H9 (cell line): ENCODE results near the gene ZDHHC19. TPM values are rescaled to one million over a fixed set of nuclear protein-coding genes. Genes with fewer than 3 reads are reported as not detected.

ENCODE experiments used
- DNase-seq: peaks from one replicate; pipeline ENCODE4 v3.0.0-alpha.2; 2017
- H2AFZ ChIP-seq: one replicate; pipeline ENCODE4 v1.6.1; 2013; ENCODE audit warnings: mild to moderate bottlenecking, low read length, control low read depth, moderate library complexity
- H2AK5ac ChIP-seq: 2 replicates; pipeline ENCODE4 v1.6.1; 2013; ENCODE audit warnings: low read length, control low read depth, mixed read lengths; ENCODE audit not compliant: insufficient read length
- H2BK120ac ChIP-seq: one replicate; pipeline ENCODE4 v1.6.1; 2013; ENCODE audit warnings: low read depth, mild to moderate bottlenecking, low read length, control low read depth, inconsistent platforms; ENCODE audit not compliant: poor library complexity, severe bottlenecking
- H2BK12ac ChIP-seq: 2 replicates; pipeline ENCODE4 v1.6.1; 2013; ENCODE audit warnings: low read length, control low read depth, mixed read lengths, low read depth; ENCODE audit not compliant: insufficient read length
- H2BK15ac ChIP-seq: 2 replicates; pipeline ENCODE4 v1.6.1; 2013; ENCODE audit warnings: low read depth, low read length, control low read depth
- H2BK20ac ChIP-seq: one replicate; pipeline ENCODE4 v1.6.1; 2013; ENCODE audit warnings: low read depth, mild to moderate bottlenecking, low read length, control low read depth, inconsistent platforms; ENCODE audit not compliant: poor library complexity, severe bottlenecking
- H2BK5ac ChIP-seq: 2 replicates; pipeline ENCODE4 v1.6.1; 2013; ENCODE audit warnings: low read length, control low read depth, mixed read lengths; ENCODE audit not compliant: insufficient read length
- H3K14ac ChIP-seq: 2 replicates; pipeline ENCODE4 v1.6.1; 2013; ENCODE audit warnings: low read length, control low read depth; ENCODE audit not compliant: insufficient read depth
- H3K18ac ChIP-seq: 2 replicates; pipeline ENCODE4 v1.6.1; 2013; ENCODE audit warnings: low read depth, mild to moderate bottlenecking, mixed read lengths, low read length, control low read depth; ENCODE audit not compliant: insufficient read length
- H3K23ac ChIP-seq: 2 replicates; pipeline ENCODE4 v1.6.1; 2013; ENCODE audit warnings: low read length, control low read depth, mixed read lengths, low read depth; ENCODE audit not compliant: insufficient read length
- H3K23me2 ChIP-seq: 2 replicates; pipeline ENCODE4 v1.6.1; 2013; ENCODE audit warnings: low read depth, mild to moderate bottlenecking, mixed read lengths, low read length, control low read depth; ENCODE audit not compliant: insufficient read length, poor library complexity, severe bottlenecking
- H3K27ac ChIP-seq: 2 replicates; pipeline ENCODE4 v1.5.1; 2013; ENCODE audit warnings: low read length, control low read depth, mixed read lengths, low read depth; ENCODE audit not compliant: insufficient read length
- H3K27me3 ChIP-seq: 2 replicates; pipeline ENCODE4 v1.6.1; 2013; ENCODE audit warnings: low read length, control low read depth, inconsistent platforms; ENCODE audit not compliant: insufficient read depth
- H3K4ac ChIP-seq: 2 replicates; pipeline ENCODE4 v1.6.1; 2013; ENCODE audit warnings: low read depth, mild to moderate bottlenecking, control low read depth, inconsistent platforms, low read length, moderate library complexity
- H3K4me1 ChIP-seq: 2 replicates; pipeline ENCODE4 v1.6.1; 2013; ENCODE audit warnings: low read length, control low read depth, inconsistent platforms; ENCODE audit not compliant: insufficient read depth
- H3K4me2 ChIP-seq: 2 replicates; pipeline ENCODE4 v1.6.1; 2013; ENCODE audit warnings: low read length, control low read depth, mixed read lengths; ENCODE audit not compliant: insufficient read length, insufficient read depth
- H3K56ac ChIP-seq: 2 replicates; pipeline ENCODE4 v1.6.1; 2013; ENCODE audit warnings: low read depth, mild to moderate bottlenecking, mixed read lengths, low read length, control low read depth; ENCODE audit not compliant: insufficient read length
- H3K79me1 ChIP-seq: 2 replicates; pipeline ENCODE4 v1.6.1; 2013; ENCODE audit warnings: low read depth, mild to moderate bottlenecking, moderate library complexity, low read length, control low read depth, inconsistent platforms; ENCODE audit not compliant: insufficient read depth, poor library complexity, severe bottlenecking
- H3K79me2 ChIP-seq: 2 replicates; pipeline ENCODE4 v1.6.1; 2013; ENCODE audit warnings: low read length, control low read depth, inconsistent platforms; ENCODE audit not compliant: insufficient read depth
- H3K9ac ChIP-seq: 2 replicates; pipeline ENCODE4 v1.6.1; 2013; ENCODE audit warnings: low read length, control low read depth, mixed read lengths; ENCODE audit not compliant: insufficient read length; ENCODE audit errors: extremely low read depth
- H3K9me3 ChIP-seq: one replicate; pipeline ENCODE4 v1.6.1; 2013; ENCODE audit warnings: low read depth, low read length, inconsistent platforms; ENCODE audit not compliant: control insufficient read depth
- H3T11ph ChIP-seq: one replicate; pipeline ENCODE4 v1.6.1; 2013; ENCODE audit warnings: mild to moderate bottlenecking, low read length, control low read depth, inconsistent platforms
- H4K20me1 ChIP-seq: one replicate; pipeline ENCODE4 v1.6.1; 2013; ENCODE audit not compliant: control insufficient read depth, insufficient read length, insufficient read depth
- H4K5ac ChIP-seq: 2 replicates; pipeline ENCODE4 v1.6.1; 2013; ENCODE audit warnings: low read depth, mild to moderate bottlenecking, mixed read lengths, low read length, control low read depth; ENCODE audit not compliant: insufficient read length
- H4K8ac ChIP-seq: replicated peaks from 2 replicates; pipeline ENCODE4 v1.6.1; 2013; ENCODE audit warnings: low read length, control low read depth, mixed read lengths, low read depth; ENCODE audit not compliant: insufficient read length
- H4K91ac ChIP-seq: 2 replicates; pipeline ENCODE4 v1.6.1; 2013; ENCODE audit warnings: low read depth, mild to moderate bottlenecking, moderate library complexity, mixed read lengths, low read length, control low read depth; ENCODE audit not compliant: insufficient read length
- H3K27ac Mint-ChIP-seq, 3 experiments: 2 replicates in 2 of 3; 3 replicates in 1 of 3; pipeline ENCODE4 v1.8.0; 2020 to 2021; ENCODE audit warnings: mixed read lengths in 3 of 3, mild to moderate bottlenecking in 1 of 3, moderate library complexity in 1 of 3
- H3K27me3 Mint-ChIP-seq: 2 replicates; pipeline ENCODE4 v1.8.0; 2021; ENCODE audit warnings: low read depth, mild to moderate bottlenecking, moderate library complexity, mixed read lengths
- H3K36me3 Mint-ChIP-seq, 3 experiments: 2 replicates in 2 of 3; 3 replicates in 1 of 3; pipeline ENCODE4 v1.8.0; 2020 to 2021; ENCODE audit warnings: low read depth in 3 of 3, mixed read lengths in 3 of 3; ENCODE audit not compliant: insufficient read depth in 1 of 3
- H3K4me1 Mint-ChIP-seq, 2 experiments: 2 replicates each; pipeline ENCODE4 v1.8.0; 2020; ENCODE audit warnings: mixed read lengths in 2 of 2
- H3K4me3 Mint-ChIP-seq, 2 experiments: 2 replicates in 1 of 2; 3 replicates in 1 of 2; pipeline ENCODE4 v1.8.0; 2020 to 2021; ENCODE audit warnings: mild to moderate bottlenecking in 2 of 2, mixed read lengths in 2 of 2, moderate library complexity in 1 of 2
- H3K9me3 Mint-ChIP-seq, 2 experiments: 2 replicates in 1 of 2; 3 replicates in 1 of 2; pipeline ENCODE4 v1.8.0; 2020; ENCODE audit warnings: mild to moderate bottlenecking in 2 of 2, mixed read lengths in 2 of 2, moderate library complexity in 1 of 2
- CTCF ChIP-seq: fragments of 200-600 bp; sonication (generic); conservative IDR thresholded peaks from 3 replicates; pipeline ENCODE4 v1.8.0; 2021; ENCODE audit warnings: antibody characterized with exemption, mild to moderate bottlenecking
- WGBS: extraction: QIAGEN DNeasy Blood & Tissue Kit; methylation state at CpG from one replicate; pipeline ENCODE4 v1.1.7; 2013; ENCODE audit warnings: missing lambda C conversion rate, low lambda C conversion rate, mixed read lengths; ENCODE audit not compliant: insufficient read length; ENCODE audit errors: extremely low coverage; 5-methylcytosine and 5-hydroxymethylcytosine counted together
- total RNA-seq: library from RNA; stranded (reverse); gene quantifications from 2 replicates; pipeline ENCODE4 v1.2.1, GENCODE V29; 2021

The ZDHHC19 gene
- total RNA-seq, 1 experiment from 2014 or later: 2.2 TPM

DNA sequence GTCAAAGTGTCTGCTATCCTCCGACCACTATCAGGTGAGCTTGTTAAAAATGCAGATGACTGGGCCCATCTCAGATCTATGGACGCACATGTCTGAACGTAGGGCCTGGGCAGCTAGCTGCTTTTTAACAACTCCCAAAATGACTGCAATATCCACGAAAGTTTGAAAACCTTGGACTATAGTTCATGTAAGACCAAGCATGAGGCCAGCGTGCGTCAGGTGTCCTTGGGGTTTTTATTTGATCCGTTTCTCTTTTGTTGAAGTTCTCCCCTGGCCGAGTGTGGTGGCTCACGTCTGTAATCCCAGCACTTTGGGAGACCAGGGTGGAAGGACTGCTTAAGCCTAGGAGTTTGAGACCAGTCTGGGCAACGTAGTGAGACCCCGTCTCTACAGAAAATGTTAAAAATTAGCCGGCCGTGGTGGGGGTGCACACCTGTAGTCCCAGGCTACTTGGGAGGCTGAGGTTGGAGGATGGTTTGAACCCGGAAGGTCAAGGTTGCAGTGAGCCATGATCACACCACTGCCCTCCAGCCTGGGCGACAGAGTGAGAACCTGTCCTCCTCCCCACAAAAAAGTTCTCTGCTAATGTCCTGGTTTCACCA lies 14.7 kb upstream of the ZDHHC19 start:
- Histone ChIP-seq H3K4ac (no peak overlapping the region), H4K5ac (no peak overlapping the region), H2BK15ac (no peak overlapping the region), H3K4me1 (no peaks in the 10 kb centered on the region), H4K91ac (no peak overlapping the region), H2AK5ac (no peak overlapping the region), H2BK5ac (no peak overlapping the region), H3K18ac (no peak overlapping the region), H3T11ph (no peak overlapping the region), H3K27me3 (no peaks in the 10 kb centered on the region), H3K9ac (no peak overlapping the region), H4K8ac (no peak overlapping the region), H3K9me3 (no peaks in the 10 kb centered on the region), H3K27ac (no peak overlapping the region), H3K56ac (no peak overlapping the region), H3K79me2 (no peaks in the 10 kb centered on the region), H3K14ac (no peak overlapping the region), H2AFZ (no peak overlapping the region), H2BK20ac (no peak overlapping the region), H2BK120ac (no peak overlapping the region), H4K20me1 (no peaks in the 10 kb centered on the region), H2BK12ac (no peak overlapping the region), H3K4me2 (no peak overlapping the region), H3K79me1 (no peaks in the 10 kb centered on the region), H3K23me2 (peaks cover 5% of the 10 kb centered on the region), H3K23ac (no peak overlapping the region)
- peaks cover 0 to 2% (median 0%) of the 10 kb centered on the region in 3 experiments; a peak in 3 of 7 replicates for H3K36me3 Mint-ChIP-seq
- peaks cover 4 to 9% of the 10 kb centered on the region in 2 experiments; a peak in 3 of 4 replicates for H3K4me1 Mint-ChIP-seq
- no peaks in the 10 kb centered on the region; the same call in 1 of the 2 replicates for H3K27me3 Mint-ChIP-seq
- no peak for TF ChIP-seq CTCF
- H3K4me3 Mint-ChIP-seq: no peak overlapping the region
- WGBS: no CpG with 5 or more reads among the region's 15 CpGs
- H3K9me3 Mint-ChIP-seq: no peaks in the 10 kb centered on the region
- DNase-seq: no peak
- no peak overlapping the region for H3K27ac Mint-ChIP-seq
